ENCODE measurements around the gene DYNC1I1.
A peak's percentile ranks its signal among the peaks of the same experiment; 100 is the strongest.

Gene DYNC1I1

DNA sequence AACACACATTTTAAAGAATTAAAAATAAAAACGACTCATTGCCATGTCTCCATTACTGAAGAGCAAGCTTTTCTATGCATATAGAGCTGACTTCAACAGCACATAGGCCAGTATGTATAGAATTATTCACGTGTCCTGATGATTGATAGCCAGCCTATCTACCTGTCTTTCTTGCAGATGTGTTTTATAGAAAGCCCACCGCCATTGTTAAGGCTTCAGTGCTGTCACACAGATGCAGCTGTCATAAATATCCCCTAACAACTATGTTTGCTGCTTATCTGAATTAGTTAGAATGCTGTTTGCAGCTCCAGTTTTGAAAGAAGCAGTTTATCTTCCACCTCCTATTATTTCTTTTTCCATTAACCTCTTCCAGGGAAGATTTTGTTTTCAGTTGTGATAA, 313.6 kb downstream of the DYNC1I1 start:
- no peak for DNase-seq (ENCODE audit: low read depth)

DNA sequence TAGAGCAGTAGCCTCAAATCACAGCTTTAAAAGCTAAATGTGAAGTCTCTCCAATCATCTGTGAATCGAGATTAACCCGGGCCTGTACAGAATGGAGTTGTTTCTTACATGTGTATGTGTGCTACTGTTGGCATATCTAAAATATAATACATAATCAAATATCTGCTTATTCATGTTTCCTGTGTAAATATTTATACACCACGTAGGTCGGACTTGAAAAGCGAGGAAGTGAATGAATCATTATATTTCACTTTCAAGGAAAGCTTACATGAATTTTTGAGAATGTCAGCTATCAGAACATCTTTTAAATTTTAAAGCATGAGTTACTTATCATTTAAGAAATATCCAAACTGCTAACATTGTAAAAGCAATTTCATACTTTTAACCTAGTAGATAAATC, 316.2 kb downstream of the DYNC1I1 start:
- DNase-seq (ENCODE audit: low read depth): no peak

DNA sequence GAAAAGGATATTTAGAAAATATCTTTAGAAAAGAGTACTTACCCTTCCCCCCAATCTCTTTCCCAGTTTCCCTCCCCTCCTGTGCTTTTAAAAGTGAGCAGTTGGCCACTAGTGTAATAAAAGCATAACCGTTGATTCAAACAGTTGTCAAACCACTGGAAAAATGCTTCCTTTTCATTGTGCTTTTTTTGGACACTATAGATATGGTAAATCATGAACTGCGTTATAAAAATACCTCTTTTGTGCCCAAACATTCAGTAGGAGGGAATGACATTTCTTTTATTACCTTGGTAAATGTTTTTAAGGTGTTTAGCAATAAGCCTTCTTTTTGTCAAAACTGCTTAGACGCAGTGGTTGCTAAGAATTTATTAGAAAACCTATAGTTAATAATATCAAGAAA, 317.2 kb downstream of the DYNC1I1 start:
- DNase-seq (ENCODE audit: low read depth): no peak

DNA sequence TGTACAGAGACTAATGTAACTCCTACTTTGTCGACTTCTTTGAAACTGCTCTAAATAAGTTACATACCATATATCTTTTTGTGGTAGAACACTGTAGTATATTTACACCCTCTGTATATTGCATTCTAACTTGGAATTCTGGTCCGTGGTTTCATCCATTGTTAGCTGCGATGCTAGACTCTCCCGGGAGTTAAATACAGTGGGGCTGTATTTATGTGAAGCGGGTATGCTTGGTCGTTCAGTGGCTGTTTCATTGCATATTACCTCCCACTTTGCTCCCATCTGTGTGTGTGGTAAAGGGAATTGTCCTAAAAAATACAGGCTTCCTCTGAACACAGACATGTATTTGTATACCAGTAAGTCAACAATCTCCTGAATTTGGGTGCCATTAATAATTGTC, 318.4 kb downstream of the DYNC1I1 start:
- DNase-seq (ENCODE audit: low read depth): no peak

DNA sequence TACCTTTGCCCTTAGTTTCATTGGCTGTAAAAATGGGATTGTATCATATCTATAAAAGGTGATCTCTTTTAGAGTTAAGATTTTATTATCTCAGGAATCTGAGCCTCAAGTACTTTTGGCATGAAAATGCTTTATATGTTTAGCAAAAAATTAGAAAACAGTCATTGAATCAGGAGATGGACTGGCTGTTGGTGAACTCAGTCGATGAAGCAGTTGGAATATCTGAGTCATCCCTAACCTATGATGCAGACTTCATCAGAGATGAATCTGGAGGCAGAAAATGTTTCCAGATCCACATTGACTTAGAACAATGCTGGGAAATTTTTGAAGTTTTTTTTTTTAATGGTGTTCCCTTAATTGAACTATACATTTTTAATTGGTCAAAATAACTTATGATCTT, 321.1 kb downstream of the DYNC1I1 start:
- peak; percentile 94 for DNase-seq (ENCODE audit: low read depth)

DNA sequence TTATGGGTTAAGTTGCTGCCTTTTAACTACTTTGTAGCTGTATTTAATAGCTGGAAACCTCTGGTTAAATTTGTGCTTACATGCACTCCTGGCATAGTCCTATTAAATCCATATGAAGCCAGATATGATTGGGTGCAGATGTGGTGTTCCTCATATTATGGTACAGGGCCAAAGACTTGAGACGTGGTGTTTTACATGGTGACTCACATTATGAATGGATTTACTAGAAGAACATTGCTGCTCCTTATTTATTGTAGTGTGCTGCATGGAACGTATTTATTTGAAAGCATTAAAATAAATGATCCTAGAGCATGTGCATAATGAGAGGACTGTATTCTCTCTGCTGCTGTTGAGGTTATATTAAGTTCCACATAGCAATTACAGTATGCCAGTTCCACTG, 325.5 kb downstream of the DYNC1I1 start:
- DNase-seq (ENCODE audit: low read depth): no peak

DNA sequence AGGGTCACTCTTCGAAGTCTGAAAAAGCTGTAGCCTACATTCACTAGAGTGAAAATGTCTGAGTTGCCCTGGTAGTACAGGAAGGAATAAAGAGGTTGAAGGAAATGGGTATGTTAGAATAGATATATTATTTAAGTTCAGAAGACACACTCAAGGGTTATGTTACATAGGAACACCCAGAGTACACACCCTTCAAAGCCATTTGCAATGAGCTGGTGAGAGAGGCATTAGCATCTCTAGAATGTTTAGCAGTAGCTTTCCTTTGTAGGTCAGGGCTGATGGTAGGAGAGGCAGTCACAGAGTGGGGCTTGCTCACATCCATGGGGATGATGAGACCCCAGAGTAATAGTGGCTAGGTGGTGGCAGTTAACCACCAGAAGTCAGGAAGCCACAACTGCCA, 328.4 kb downstream of the DYNC1I1 start:
- DNase-seq (ENCODE audit: low read depth): no peak

DNA sequence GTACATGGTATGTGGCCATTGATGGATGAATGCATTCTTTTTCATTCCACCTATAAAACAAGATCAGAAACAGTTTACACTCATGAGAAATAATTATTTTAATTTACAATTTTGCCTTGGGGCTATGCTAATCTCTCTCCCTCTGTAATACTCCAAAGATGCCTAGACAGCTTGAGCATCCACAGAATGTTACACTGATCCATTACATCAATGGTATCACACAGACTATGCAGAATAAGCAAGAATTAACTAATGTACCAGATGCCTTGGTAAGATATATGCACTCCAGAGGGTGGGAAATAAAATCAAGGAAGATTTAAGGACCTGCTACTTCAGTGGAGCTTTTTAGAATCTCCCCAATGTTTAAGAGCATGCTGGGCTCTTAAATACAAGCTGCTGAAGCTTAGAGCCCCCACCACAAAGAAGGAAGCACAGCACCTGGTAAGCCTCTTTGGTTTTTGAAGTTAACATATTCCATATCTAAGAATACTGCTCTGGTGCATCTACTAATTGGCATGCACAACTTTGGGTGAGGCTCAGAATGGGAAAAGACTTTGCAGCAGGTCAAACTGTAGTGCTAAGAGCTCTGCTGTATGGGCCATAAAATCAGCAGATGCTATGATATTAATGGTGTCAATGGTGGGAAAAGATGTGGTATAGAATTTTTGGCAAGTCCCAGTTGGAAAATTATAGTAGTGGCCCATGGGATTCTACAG, 329.9 kb downstream of the DYNC1I1 start:
- DNase-seq (ENCODE audit: low read depth): no peak

DNA sequence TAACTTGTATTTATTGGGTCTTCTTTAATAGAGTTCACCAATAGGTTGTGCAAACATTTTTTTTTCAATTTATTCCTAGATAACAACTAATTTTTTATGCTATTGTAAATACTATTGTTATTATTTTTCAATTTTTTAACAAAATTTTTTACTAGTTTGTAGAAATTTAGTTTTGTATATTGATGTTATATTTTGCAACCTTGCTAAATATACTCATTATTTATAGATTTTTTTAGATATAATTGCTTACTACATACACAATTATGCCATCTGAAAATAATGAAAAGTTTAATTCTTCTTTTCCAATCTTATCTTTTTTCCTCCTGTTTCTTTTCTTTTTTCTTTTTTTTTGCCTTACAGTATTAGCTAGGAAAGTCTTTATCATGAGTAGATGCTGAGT, 332.6 kb downstream of the DYNC1I1 start:
- DNase-seq (ENCODE audit: low read depth): no peak

DNA sequence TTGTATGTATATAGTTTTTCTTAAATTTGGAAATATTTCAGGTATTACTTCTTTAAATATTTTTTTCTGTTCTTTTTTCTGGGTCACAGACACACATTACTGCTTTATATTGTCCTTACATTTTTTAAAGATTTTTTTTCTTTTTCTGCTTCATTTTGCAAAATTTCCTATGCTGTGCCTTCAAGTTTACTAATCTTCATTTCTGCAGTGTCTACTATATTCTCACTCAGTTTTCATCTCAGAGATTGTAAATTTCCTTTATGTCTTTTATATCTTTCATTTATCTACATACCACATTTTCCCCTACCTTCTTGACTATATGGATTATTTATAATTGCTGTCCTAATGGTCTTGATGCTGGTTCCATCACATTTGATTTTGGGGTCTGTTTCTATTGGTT, 339.1 kb downstream of the DYNC1I1 start:
- no peak for DNase-seq (ENCODE audit: low read depth)

DNA sequence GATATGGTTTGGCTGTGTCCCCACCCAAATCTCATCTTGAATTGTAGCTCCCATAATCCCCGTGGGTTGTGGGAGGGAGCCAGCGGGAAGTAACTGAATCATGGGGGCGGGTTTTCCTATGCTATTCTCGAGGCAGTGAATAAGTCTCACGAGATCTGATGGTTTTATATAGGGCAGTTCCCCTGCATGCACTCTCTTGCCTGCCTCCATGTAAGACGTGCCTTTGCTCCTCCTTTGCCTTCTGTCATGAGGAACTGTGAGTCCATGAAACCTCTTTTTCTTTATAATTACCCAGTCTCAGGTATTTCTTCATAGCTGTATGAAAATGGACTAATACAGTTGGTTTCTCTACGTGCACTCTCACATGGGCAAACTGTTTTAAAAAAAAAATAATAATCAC, 341.8 kb downstream of the DYNC1I1 start:
- DNase-seq (ENCODE audit: low read depth): no peak

DNA sequence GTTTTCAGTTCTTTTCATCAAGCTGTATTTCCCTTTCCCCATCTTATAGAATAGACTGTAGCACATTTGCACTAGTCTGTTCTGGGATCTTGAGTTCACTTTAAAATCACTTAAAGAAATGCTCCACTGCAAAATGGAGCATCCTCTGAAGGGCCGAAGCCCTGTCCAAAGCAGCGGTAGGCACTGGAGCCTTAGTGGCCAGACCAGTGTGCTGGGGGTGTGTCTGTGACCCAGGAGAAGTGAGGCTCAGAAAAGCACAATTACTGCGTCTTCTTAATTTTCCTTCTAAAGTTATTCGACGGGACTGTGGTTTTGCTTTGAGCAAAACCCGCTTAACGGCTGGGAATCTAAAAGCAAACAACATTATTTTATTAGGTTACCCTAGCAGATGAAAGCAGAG, 343.8 kb downstream of the DYNC1I1 start:
- no peak for DNase-seq (ENCODE audit: low read depth)

DNA sequence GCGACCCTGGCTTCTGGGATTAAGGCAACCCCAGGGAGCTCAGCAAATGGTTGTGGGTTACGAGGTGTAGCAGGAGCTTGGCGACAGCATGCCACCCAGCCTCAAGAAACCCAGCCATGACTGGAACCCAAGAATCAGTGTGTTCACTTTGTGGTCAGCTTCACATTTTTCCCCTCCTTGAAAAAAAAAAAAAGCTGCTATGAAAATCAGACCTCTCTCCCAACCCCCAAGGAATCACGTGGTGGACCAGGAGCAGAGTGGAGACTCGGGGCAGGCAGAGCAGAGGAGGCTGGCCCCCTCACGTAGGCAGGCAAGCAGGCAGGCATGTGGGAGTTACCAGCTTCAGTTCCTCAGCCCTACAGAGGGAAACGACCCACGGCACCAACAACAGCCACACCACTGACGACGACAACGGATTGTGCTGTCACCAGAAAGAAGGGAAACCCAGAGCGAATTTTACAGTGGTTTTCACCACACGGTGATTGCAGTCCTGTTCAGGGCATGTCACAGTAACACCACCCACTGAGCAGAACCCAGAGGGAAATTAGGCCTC, 346.2 kb downstream of the DYNC1I1 start:
- no peak for DNase-seq (ENCODE audit: low read depth)

DNA sequence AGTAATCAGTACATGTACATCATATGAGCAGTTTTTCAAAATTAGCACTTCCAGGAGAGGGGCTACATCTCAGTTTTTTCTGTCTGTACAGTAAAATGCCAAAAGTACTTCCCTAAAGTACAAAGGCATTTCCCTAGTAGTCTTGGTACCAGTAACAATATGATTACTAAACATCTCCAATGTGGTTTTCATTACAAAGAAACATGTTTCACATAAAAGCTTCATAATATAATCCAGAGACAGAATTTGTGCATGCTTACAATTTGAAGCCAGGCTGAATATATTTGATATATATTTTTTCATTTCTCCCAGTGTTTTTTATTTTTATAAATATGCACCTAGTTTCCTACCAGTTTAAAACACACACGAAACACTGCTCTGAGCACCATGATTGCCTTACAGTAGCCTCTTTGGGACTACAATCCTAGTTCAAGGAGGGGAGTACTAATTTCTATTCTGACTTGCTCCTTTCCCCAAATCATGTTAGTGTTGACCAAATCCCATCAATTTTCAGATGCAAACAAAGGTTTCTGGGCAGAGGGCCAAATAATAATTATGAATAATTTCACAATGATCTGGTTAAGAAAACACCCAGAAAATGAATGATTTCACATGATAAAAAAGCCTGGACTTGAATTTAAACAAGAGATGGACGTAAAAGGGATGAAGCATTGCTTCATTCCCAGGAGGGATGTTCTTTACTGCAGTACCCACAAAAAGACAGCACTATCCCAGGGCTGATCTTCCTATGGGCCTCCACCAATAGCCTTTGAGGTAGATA, 348.3 kb downstream of the DYNC1I1 start:
- DNase-seq (ENCODE audit: low read depth): no peak

DNA sequence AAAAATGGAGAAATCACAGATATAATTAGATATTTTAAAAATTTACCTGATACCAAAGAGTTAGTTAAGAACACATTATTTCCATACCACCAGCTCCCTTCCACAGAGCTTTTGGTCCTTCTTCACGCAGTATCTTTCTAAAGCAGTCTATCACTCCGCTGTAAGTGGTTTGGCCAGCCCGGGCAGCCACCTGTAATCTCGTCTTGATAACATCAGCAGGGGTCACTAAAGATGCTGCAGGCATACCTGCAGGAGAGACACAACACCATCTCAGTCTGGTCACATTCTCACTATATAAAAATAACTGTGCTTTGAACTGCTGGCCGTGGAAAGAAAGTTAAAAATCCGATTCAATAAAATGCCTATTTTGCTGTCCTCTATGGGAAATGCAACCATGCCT, 349.4 kb downstream of the DYNC1I1 start:
- DNase-seq (ENCODE audit: low read depth): no peak

DNA sequence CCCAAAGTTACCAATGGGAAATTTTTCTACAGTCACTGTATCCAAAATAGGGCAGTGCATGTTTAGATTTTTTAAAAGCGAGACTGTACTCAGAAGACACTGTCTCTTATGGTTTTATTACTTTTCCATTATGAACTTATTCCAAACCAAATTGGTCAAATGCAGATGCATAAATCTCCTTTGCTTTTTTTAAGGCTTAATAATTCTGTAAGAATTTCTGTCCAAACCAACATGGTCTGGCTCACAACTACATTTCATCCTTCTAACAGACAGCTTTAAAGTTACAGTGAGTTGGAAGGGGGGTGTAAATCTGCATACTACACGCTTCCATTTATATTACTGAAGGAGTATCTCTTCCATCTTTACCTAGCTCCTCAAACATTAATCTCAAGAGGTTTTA, 350.4 kb downstream of the DYNC1I1 start:
- DNase-seq (ENCODE audit: low read depth): peak; percentile 31

DNA sequence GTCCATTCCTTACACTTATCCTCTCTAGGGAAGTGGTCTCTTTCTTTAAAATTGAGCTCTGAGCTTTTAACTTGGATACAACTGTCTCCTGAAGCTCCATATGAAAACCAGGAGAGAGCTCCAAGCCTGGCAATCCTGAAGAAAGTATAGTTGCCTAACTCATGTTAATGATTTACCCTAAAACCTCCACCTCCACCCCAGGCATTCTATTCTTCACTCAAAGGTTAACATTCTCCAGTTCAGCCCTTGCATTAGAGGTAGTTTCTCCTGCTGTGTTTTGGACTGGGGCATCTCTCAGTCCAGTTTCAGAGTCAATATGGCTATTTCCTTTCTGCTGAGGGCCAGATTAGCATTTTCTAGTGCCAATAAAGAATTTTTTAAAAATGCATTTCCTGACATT, 354.0 kb downstream of the DYNC1I1 start:
- DNase-seq (ENCODE audit: low read depth): no peak

DNA sequence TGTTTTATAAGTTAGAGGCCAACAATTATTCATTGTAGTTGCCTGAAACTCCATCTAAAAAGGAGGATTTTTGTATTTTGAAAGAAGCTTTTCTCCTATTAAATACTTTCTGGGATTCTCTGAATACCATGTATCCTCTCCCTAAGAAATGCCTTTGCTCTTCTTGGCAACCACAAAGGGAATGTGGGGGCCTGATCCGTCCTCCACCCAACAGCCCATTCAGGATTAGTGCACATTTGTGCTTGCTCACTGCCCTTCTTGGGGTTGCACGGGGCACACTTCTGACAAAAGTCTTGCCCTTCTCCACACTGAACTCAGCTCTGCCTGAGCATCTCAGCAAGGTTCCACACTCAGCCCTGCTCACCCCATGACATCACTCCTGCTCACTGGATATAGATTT, 355.4 kb downstream of the DYNC1I1 start:
- DNase-seq (ENCODE audit: low read depth): no peak

DNA sequence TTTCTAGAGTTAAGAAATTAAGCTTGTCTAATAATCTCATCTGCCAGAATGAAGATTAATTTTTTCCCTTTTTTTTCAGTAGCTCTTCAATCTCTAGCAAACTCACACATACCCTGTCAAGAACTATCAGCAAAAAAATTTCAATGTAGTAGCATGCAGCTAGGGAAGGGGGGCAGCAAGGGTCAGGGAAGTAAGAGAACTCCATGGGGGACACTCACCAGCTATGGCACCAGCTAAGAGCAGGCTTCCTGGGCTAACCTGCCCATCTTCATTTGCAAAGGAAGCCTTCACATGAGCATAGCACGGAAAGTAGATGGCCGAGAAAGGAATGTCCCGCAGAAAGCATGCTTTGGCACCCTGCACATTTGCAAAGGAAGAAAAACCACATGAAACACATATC, 359.2 kb downstream of the DYNC1I1 start:
- DNase-seq (ENCODE audit: low read depth): no peak

DNA sequence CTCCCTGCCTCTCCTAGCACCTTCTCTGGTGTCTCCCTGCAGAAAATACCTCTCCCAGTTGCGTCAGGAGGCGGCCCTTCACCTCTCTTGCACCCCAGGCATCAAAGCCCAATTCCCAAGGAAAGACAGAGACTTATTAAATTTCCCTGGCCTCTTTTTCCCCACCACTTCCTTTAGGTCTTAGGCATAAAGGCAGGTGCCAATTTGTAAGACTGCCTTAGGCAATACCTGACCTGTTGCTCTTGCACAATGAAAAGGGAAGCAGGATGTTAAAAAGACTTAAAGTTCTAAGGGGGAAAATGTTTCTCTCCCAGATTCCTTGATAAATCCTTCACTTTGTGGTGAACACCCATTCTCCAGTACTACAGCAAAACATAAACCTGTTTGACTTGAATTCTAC, 362.9 kb downstream of the DYNC1I1 start:
- DNase-seq (ENCODE audit: low read depth): no peak

DNA sequence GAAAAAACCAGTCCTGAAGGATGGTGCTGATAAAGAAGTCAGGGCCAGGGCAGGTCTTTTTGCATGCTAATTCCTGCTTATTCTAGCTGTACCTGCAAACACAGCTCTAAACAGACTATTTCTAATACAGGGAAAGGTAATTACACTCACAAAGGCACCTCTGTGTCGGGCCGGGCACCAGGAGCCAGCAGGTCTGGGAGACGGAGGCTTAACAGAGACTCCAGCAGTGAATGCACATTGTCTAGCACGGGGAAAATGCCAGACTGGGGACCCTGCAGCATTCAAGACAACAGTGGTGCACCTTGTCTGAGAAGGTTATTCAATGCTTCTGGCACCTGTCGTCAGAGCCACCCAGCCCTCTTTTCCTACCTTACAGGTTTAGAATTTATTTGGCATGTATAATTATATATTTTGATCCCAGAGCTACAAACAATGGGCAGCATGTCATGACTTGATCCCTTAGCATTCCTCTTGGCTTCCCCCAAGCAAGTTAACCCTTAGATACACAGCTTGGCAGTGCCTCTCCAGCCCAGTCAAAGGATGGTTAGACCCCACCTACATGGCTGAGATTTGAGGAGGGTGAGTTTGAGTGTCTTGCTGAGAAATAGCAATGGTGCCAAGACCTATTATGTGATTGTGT, 364.4 kb downstream of the DYNC1I1 start:
- DNase-seq (ENCODE audit: low read depth): no peak

DNA sequence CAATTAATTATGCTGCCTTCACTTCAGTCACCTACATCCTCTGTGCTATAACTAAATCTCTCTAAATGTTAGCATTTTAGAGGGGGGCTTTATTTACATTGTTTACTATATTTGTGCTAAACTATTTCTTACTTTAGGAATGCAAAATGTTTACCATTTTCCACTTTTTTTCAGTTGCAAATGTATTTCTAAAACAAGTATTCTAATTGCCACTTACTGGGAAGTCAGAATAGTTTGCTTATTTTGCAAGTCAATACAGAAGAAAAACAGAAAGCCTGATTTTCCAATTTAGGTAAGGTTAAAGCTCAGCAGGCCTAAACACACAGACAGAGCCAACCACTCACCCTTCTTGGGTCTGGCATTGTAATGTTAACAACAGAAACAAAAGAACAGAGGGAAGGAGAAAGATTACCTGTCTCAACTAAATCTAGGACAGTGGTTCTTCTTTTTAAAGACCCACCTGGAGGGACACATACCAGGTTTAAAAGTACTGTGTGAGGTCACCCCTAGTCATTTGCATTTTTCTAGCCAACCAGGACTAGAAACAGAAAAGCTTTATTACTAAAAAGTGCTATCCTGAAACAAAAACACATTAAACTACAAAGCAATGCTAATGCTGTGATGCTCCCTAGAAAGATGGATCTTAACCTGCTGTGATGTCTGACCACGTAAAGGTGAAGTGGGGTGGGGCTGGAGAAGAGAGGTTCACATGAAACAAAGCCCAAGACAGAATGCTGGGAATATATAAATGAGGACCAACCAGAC, 371.3 kb downstream of the DYNC1I1 start:
- no peak for DNase-seq (ENCODE audit: low read depth)

DNA sequence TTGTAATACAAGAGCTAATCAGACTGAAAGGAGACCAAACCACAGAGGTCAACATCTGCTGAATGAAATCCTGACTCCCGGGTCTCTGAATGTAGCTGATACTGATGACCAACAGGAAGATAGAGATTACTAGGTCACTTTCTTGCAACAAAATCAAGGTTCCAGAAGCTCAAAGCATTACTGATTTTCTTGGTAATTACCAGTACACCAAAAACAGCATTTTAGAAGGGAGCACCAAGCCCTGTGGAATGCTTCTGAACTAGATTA, 371.8 kb downstream of the DYNC1I1 start:
- no peak for DNase-seq (ENCODE audit: low read depth)
